GM12878 (cell line): Measurements from ENCODE around the gene MXI1. TPM values are rescaled to one million over a fixed set of nuclear protein-coding genes. Genes with fewer than 3 reads are reported as not detected.

Experiments used
- BMI1 ChIP-seq: fragments of 450-650 bp; IDR thresholded peaks from 2 replicates; pipeline ENCODE4 v1.6.1; 2016; ENCODE audit warnings: mild to moderate bottlenecking, moderate library complexity, borderline replicate concordance
- CEBPB ChIP-seq, 2 experiments: fragments of 150-350 bp in 1 of 2; IDR thresholded peaks; 2 replicates each; pipeline ENCODE4 v1.6.1; 2012 to 2014; ENCODE audit warnings: low read depth in 2 of 2, low read length in 2 of 2, borderline replicate concordance in 1 of 2, inconsistent platforms in 1 of 2
- EED ChIP-seq: sonication (generic); IDR thresholded peaks from 2 replicates; pipeline ENCODE4 v1.6.1; 2016; ENCODE audit warnings: antibody characterized with exemption, low read depth
- EGR1 ChIP-seq, 2 experiments: IDR thresholded peaks; 1 replicate in 1 of 2; 2 replicates in 1 of 2; pipeline ENCODE4 v1.6.1; 2011 to 2012; ENCODE audit warnings: low read depth in 2 of 2, low read length in 2 of 2, borderline replicate concordance in 1 of 2, mild to moderate bottlenecking in 1 of 2, moderate library complexity in 1 of 2
- ELK1 ChIP-seq: IDR thresholded peaks from 2 replicates; pipeline ENCODE4 v1.6.1; 2012; ENCODE audit warnings: low read depth, low read length, improper control_type of control experiment
- MLLT1 ChIP-seq: fragments of 450-650 bp; IDR thresholded peaks from 2 replicates; pipeline ENCODE4 v1.6.1; 2016; ENCODE audit warnings: mild to moderate bottlenecking
- NBN ChIP-seq: fragments of 450-650 bp; IDR thresholded peaks from 2 replicates; pipeline ENCODE4 v1.6.1; 2016
- NR2C1 ChIP-seq: fragments of 450-650 bp; IDR thresholded peaks from 2 replicates; pipeline ENCODE4 v1.6.1; 2017; ENCODE audit warnings: antibody characterized with exemption, mild to moderate bottlenecking, moderate library complexity
- SREBF1 ChIP-seq: IDR thresholded peaks from 2 replicates; pipeline ENCODE4 v1.6.1; 2012; ENCODE audit warnings: mild to moderate bottlenecking, low read length
- TAF1 ChIP-seq: IDR thresholded peaks from 2 replicates; pipeline ENCODE4 v1.6.1; 2011; ENCODE audit warnings: mild to moderate bottlenecking, low read depth, low read length, borderline replicate concordance
- YY1 ChIP-seq: IDR thresholded peaks from 2 replicates; pipeline ENCODE4 v1.6.1; 2011; ENCODE audit warnings: low read depth, mild to moderate bottlenecking, low read length
- ZBTB33 ChIP-seq: fragments of 450-650 bp; IDR thresholded peaks from 2 replicates; pipeline ENCODE4 v1.6.1; 2017; ENCODE audit warnings: mild to moderate bottlenecking
- ZNF384 ChIP-seq: IDR thresholded peaks from 2 replicates; pipeline ENCODE4 v1.6.1; 2012; ENCODE audit warnings: low read depth, mild to moderate bottlenecking, low read length, improper control_type of control experiment, borderline replicate concordance
- ZNF687 ChIP-seq: fragments of 450-650 bp; IDR thresholded peaks from 2 replicates; pipeline ENCODE4 v1.6.1; 2017; ENCODE audit warnings: mild to moderate bottlenecking, moderate library complexity
- polyA plus RNA-seq, 11 experiments: library from polyadenylated mRNA; depleted of rRNA in 4 of 11; unstranded in 6 of 11; stranded (reverse) in 5 of 11; fragments of >200 nt; fragmentation: Nextera tagmentation in 4 of 11; fragmentation: Illumina TruSeq in 1 of 11; extraction: Ambion mirVana in 4 of 11; extraction: Trizol in 1 of 11; gene quantifications; 1 replicate in 1 of 11; 2 replicates in 10 of 11; pipeline versions ENCODE4 v1.2.1 to v1.2.3, GENCODE V29; 2011 to 2016; ENCODE audit warnings: inconsistent platforms in 2 of 11, missing spikeins in 2 of 11, low read depth in 1 of 11
- total RNA-seq, 4 experiments: library from RNA; depleted of rRNA in 3 of 4; stranded (reverse); fragments of >200 nt in 3 of 4; fragmentation: Illumina TruSeq in 1 of 4; extraction: Trizol in 1 of 4; gene quantifications; 2 replicates each; pipeline versions ENCODE4 v1.2.1 to v1.2.3, GENCODE V29; 2013 to 2021
- TF ChIP-seq, protein P1 (sequence below): fragments of 450-650 bp; conservative IDR thresholded peaks from 2 replicates; pipeline ENCODE4 v1.6.1; 2017; ENCODE audit warnings: mild to moderate bottlenecking, moderate library complexity
- TF ChIP-seq, protein P2 (sequence below): IDR thresholded peaks from 2 replicates; pipeline ENCODE4 v1.6.1; 2011; ENCODE audit warnings: low read depth, low read length, improper control_type of control experiment, borderline replicate concordance

The MXI1 gene
- total and polyA plus RNA-seq, 10 of the 15 experiments (the other 5 are each of a cell fraction or from before 2014, with no cell fraction given) = 0.23 to 8.0 (median 0.41) TPM

DNA sequence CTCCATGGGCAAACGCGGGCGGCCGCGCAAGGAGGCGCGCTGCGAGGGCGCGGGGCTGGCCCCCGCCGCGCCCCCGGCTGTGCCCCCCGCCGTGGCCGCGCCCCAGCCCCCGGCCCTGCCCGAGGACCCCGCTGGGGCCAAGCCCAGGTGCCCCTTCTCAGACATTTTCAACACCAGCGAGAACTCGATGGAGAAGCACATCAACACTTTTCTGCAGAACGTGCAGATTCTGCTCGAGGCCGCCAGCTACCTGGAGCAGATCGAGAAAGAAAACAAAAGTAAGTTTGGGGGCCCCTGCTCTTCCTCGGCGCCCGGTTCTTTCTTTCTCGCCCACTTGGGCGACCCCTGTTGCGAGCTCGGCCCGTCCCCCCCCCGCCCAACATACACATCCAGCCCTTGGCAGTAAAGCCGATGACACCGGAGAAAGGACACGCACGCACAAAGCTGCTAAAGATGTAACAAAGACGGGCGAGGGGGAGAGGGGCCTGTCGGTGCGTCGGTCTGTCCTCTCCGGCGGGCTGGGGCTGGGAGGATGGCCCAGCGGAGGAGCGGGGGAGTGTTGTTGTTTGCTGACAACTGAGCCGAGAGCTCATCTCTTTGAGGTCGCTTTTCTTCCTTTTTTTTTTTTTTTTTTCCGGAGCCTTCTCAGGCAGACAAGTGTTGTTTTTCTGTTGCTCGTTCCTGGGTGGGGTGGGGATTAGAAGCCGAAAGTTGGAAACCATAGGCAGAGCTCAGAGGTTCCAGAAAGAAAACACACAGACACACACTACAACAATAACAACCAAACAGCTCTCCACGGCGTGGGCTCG, 604 bp downstream of the MXI1 start (continued):
- TF ChIP-seq BMI1 = no peak
- peak; percentile 52 for TF ChIP-seq MLLT1
- TF ChIP-seq, protein P1, sequence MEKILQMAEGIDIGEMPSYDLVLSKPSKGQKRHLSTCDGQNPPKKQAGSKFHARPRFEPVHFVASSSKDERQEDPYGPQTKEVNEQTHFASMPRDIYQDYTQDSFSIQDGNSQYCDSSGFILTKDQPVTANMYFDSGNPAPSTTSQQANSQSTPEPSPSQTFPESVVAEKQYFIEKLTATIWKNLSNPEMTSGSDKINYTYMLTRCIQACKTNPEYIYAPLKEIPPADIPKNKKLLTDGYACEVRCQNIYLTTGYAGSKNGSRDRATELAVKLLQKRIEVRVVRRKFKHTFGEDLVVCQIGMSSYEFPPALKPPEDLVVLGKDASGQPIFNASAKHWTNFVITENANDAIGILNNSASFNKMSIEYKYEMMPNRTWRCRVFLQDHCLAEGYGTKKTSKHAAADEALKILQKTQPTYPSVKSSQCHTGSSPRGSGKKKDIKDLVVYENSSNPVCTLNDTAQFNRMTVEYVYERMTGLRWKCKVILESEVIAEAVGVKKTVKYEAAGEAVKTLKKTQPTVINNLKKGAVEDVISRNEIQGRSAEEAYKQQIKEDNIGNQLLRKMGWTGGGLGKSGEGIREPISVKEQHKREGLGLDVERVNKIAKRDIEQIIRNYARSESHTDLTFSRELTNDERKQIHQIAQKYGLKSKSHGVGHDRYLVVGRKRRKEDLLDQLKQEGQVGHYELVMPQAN = 0 out of 2 replicates have a peak, but pooled peaks have one; percentile 2
- TF ChIP-seq NR2C1 = no peak
- TF ChIP-seq EGR1 (IDR thresholded peaks at IDR 0.05; ENCODE audit: borderline replicate concordance in 1 of 2, low read depth in 2 of 2, low read length in 2 of 2) = peak in 1 of 2 experiments; percentile 25; a peak in 1 of 3 replicates
- no peak for TF ChIP-seq TAF1
- no peak for TF ChIP-seq ZBTB33
- TF ChIP-seq YY1 = no peak
- peak; percentile 42; the same call in 1 of the 2 replicates for TF ChIP-seq NBN
- 0 out of 2 replicates have a peak, but pooled peaks have one; percentile 22 for TF ChIP-seq EED
- TF ChIP-seq ZNF687 = no peak
- peak; percentile 67 for TF ChIP-seq ZNF384
- TF ChIP-seq, protein P2, sequence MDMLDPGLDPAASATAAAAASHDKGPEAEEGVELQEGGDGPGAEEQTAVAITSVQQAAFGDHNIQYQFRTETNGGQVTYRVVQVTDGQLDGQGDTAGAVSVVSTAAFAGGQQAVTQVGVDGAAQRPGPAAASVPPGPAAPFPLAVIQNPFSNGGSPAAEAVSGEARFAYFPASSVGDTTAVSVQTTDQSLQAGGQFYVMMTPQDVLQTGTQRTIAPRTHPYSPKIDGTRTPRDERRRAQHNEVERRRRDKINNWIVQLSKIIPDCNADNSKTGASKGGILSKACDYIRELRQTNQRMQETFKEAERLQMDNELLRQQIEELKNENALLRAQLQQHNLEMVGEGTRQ = no peak
- TF ChIP-seq ELK1 = no peak
- no peak for TF ChIP-seq SREBF1
- no peak for TF ChIP-seq CEBPB (IDR thresholded peaks at IDR 0.05; ENCODE audit: borderline replicate concordance in 1 of 2, low read depth in 2 of 2, low read length in 2 of 2)
